ENCODE data around the gene ADAP2.
A peak's percentile ranks its signal among the peaks of the same experiment; 100 is the strongest.
"Not testable (repeated sequence)": the region's sequence is repeated elsewhere in the genome, so short reads cannot be mapped to it uniquely, and the experiment has no call there.

Gene ADAP2

GRCh38 chr17:30921544-30922196 lies at the start of gene ADAP2:
Gene ADAP2, plus strand, starts transcription at chr17:30921945. Its CDS starts 70 bp downstream, at chr17:30922015.
- peak; percentile 54 for DNase-seq (ENCODE audit: low spot score)

DNA sequence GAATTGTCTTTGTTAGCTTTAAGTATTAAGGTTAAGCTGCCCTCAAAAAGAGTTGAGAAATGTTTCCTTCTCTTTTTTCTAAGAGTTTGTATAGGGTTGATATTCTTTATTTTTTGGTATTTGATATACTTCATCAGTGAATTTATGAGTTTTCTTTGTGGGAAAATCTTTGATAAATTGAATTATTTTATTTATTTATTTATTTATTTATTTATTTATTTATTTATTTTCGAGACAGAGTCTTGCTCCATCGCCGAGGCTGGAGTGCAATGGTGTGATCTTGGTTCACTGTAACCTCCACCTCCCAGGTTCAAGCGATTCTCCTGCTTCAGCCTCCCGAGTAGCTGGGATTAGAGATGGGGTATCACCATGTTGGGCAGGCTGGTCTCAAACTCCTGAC lies 35.6 kb upstream of the ADAP2 start:
- no peak for DNase-seq (ENCODE audit: low spot score)

GRCh38 chr17:30894236-30894635 lies 27.5 kb upstream of the ADAP2 start:
- no peak for DNase-seq (ENCODE audit: low spot score)

GRCh38 chr17:30897311-30897710 lies 24.4 kb upstream of the ADAP2 start:
- no peak for DNase-seq (ENCODE audit: low spot score)

- DNase-seq (ENCODE audit: low spot score), result peak; percentile 31
Observed at GRCh38 chr17:30905742-30906100, 16.0 kb upstream of the ADAP2 start.

- peak; percentile 96 for DNase-seq (ENCODE audit: low spot score)
Observed at GRCh38 chr17:30906101-30906911, 15.4 kb upstream of the ADAP2 start, which contains the start of gene TEFM. Gene TEFM, minus strand, starts transcription at chr17:30906238. Its CDS starts 40 bp downstream, at chr17:30906198.

DNA sequence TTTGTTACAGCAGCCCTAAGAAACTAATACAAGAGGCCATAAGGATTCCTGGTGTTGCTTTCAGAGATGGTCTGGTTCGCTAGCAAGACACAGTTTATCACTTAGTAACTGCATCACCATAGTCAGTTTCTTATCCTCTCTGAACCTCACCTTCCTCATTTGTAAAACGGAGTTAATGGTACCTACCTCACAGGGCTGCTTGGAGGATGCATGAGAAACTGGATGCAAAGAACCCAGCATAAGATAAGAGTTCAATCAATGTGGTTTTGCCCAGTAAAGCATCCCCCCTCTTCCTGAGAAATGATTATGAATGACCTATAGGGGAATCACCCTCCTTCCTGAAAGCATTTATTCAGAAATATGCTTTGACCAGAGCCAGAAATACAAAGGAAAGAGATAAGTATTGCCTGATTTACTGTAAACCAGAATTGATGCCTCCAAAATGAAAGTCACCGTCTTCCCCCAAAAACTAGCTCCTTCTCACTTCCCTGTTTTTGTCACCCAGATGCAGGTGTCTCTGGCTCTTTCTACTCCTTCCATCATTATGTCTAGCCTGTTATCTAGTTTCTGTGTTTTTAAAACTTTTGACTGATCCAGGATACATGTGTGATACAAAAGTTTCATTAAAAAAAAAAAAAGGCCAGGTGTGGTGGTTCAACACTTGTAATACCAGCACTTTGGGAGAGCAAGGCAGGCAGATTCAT lies 12.9 kb upstream of the ADAP2 start:
- no peak for DNase-seq (ENCODE audit: low spot score)

- not testable (repeated sequence) for DNase-seq (ENCODE audit: low spot score)
Observed at GRCh38 chr17:30910151-30910550, 11.6 kb upstream of the ADAP2 start.

DNA sequence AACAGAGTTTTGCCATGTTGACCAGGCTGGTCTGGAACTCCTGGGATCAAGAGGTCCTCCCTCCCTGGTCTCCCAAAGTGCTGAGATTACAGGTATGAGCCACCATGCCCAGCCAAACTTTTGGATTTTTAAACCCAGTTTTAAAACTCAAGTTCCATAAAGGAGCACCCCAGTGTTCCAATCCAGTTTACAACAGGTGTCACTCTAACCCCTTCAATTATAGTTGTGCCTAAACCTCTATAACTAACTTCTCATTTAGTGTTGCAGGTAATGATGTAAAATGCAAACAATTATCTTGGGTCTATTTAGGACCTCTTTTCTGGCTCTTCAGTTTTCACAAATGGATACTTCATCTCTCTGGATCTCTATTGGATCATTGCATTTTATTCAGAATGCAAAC lies 7.8 kb upstream of the ADAP2 start:
- no peak for DNase-seq (ENCODE audit: low spot score)

DNA sequence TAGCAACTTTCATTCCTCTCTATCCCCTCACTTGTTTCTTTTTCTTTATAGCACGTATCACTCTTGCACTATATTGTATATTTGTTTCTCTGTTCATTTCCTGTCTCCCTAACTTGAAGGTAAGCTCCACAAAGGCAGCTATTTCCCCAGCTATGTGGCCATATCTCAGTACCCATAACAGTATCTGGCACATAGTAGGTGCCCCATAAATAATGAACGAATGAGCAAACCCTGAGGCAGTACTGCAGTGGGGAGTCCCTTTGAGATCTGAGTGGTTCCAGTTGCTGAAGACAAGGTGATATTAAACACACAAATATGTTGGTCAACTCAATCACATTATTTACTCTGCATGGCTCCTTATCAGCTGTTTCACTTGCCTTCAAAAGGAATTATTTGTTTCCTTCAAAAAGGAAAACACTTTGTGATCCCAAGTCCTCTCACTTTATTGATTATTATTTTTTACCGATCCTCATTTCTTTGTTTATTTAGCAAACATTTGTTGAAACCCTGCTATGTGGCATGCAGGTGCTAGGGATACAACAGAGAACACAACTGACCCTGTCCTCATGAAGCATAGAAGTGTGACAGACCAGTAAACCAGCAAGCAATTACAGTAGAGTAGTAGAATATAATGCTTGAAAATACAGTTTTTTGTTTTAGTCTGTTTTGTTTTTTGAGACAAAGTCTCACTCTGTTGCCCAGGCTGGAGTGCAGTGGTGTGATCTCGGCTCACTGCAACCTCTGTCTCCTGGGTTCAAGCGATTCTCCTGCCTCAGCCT lies 5.7 kb upstream of the ADAP2 start:
- DNase-seq (ENCODE audit: low spot score), result no peak

GRCh38 chr17:30917050-30917449 lies 4.7 kb upstream of the ADAP2 start:
- no peak for DNase-seq (ENCODE audit: low spot score)

- DNase-seq (ENCODE audit: low spot score), result no peak
Observed at GRCh38 chr17:30920282-30920681, 1.5 kb upstream of the ADAP2 start.

DNA sequence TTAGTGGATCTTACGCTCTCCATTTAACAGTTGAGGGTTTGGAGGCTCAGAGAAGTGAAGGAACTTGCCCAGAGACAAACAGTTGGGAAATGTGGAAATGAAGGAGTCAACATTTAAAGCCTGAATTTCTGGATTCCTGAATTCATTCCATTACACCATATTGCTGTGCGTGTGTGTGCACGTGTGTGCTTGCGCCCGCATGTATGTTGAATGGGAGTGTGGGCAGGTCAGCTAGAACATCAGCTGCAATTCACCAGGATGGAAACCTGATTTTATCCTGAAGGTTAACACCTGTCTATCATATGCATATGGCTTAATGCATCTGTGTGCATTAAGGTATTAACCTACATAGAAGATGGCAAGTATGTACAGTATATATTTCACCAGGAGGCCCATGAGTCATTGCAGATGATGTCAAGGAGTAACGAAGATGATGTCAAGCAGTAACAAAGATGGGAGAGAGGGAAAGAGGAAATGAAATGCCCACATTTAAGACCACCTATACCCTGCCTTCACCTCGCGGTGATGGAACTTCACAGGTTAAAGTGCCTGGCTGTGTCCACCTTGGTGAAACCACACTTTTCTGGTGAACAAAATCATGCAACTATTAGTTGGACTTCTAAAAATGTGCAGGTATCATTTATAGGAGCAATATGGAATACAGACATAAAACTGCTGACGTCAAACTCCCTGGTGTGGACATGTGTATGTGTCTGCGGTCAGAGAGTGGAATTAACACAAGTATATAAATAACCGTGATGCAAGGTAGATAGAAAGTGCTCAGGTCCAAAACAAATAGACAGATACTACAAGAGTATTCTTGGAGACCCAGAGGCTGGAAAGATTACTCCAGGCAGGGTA lies 832 bp upstream of the ADAP2 start:
- no peak for DNase-seq (ENCODE audit: low spot score)

DNA sequence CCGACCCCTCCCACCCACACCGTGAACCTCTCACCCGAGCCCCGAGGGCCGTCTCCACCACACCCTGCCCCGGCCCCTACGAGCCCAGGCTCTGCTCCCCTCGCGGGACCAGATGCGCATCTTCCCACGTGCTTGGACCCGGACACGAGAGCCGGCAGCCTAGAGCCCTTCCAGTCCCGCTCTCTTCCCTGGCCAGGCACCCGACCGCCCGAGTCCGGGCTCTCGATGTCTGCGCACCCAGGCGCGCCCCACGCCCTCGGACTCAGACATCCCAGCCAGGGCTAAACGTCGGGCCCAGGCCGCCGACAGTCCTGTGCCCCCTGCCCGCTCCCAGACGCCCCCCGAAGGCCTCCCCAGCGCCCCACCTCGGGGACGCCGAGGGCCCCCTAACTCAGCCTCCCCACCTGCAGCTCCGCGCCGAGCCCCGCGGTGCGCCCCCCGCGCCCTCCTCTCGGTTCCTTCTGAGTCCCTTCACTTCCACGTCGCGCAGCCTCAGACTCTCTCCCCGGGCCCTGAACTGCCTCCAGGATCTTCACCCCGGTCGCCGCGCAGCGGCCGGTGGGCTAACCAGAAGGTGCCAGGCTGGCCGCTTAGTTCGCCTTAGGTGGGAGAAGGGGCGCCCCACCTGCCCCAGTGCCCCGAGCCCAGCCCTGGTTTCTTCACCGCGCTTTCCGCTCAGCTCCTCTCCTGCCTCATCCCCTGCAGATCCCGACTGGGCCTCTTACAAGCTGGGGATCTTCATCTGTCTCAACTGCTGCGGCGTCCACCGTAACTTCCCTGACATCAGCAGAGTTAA lies 688 bp downstream of the ADAP2 start:
- peak; percentile 47 for DNase-seq (ENCODE audit: low spot score)

GRCh38 chr17:30924341-30924740 lies 2.6 kb downstream of the ADAP2 start:
- no peak for DNase-seq (ENCODE audit: low spot score)

DNA sequence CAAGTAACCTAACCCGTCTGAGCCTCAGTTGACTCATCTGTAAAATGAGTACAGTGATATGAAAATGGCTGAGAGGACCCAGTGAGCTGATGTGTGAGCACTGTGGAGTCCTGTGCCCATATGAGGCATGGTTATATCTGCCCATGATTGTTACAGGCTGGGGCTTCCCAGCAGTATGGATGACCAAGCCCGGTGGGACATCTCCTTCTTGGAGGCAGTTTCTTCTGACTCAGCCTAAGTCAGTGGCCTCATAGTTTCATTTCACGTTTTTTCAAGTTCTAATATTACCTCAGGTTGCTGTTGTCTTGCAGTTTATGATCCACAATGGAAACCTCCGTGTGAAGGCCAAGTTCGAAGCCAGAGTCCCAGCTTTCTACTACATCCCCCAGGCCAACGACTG lies 4.8 kb downstream of the ADAP2 start:
- no peak for DNase-seq (ENCODE audit: low spot score)

DNA sequence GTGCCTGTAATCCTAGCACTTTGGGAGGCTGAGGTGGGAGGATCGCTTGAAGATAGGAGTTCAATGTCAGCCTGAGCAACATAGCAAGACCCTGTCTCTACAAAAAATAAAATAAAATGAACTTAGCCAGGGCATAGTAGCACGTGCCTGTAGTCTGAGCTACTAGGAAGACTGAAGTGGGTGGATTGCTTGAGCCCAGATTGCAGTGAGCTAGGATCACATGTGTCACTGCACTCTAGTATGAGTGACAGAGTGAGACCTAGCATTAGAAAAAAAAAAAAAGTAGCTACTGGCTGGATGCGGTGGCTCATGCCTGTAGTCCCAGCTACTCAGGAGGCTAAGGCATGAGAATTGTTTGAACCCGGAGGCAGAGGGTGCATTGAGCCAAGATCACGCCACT lies 6.0 kb downstream of the ADAP2 start:
- no peak for DNase-seq (ENCODE audit: low spot score)

- DNase-seq (ENCODE audit: low spot score), result no peak
Observed at GRCh38 chr17:30928584-30928983, 6.8 kb downstream of the ADAP2 start.

DNA sequence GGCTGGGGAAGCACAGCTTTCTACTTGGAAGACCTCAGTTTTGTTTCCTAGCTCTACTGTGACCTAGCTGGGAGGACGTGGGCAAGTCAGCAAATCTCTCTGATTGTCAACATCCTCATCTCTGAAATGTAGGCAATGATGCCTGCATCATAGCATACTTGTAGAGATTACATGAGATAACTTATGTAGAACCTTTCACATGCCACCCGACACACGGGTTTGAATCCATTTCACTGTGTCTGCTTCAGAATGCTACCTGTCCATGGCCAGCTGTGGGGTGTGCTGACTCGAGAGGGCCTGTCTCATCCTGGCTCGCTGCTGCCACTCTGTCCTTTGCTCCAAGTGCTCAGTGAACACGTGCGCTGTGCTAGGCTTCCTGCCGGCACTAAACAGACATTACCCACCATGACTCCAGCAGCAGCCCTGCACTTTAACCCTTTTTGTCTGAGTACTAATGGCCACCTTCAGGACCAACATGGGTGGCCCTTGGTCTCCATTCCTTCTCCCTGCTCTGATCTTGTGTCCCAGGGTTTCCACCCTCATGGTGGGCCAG lies 7.4 kb downstream of the ADAP2 start:
- DNase-seq (ENCODE audit: low spot score), result no peak

DNA sequence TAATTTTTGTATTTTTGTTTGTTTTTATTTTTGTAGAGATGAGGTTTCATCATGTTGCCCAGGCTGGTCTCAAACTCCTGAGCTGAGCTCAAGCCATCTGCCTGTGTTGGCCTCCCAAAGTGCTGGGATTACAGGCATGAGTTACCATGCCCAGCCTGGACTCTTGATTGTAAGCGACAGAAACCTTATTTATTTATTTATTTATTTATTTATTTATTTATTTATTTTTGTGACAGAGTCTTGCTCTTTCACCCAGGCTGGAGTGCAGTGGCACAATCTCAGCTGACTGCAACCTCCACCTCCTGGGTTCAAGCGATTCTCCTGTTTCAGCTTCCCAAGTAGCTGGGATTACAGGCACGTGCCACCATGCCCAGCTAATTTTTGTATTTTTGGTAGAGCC lies 8.1 kb downstream of the ADAP2 start:
- DNase-seq (ENCODE audit: low spot score), result not testable (repeated sequence)

All from AG20443 (cell line).